Fibroblast of villous mesenchyme (primary cell): Measurements from ENCODE around the gene MAPK1IP1L. TPM values are rescaled to one million over a fixed set of nuclear protein-coding genes. Genes with fewer than 3 reads are reported as not detected.
"Not testable (repeated sequence)": the region's sequence is repeated elsewhere in the genome, so short reads cannot be mapped to it uniquely, and the experiment has no call there.

Experiments used
- DNase-seq: peaks from one replicate; pipeline ENCODE4 v3.0.0-alpha.2; 2010; ENCODE audit warnings: low read depth
- H3K4me3 ChIP-seq: 2 replicates; pipeline ENCODE4 v1.5.1; 2011; ENCODE audit warnings: low read depth, mild to moderate bottlenecking, low read length
- CTCF ChIP-seq: IDR thresholded peaks from 2 replicates; pipeline ENCODE4 v1.5.1; 2012; ENCODE audit warnings: low read depth, mild to moderate bottlenecking, low read length; ENCODE audit not compliant: insufficient read depth
- total RNA-seq: library from RNA; depleted of rRNA; stranded (reverse); fragments of >200 nt; gene quantifications from 2 replicates; pipeline ENCODE4 v1.2.3, GENCODE V29; 2012

MAPK1IP1L gene
- total RNA-seq, 1 donor, result 49.2 TPM

- TF ChIP-seq CTCF, result no peak
- H3K4me3 ChIP-seq, result peak within 1 kb of the TSS; percentile 95
- DNase-seq, result peak; percentile 94
These were observed 24.5 kb upstream of the MAPK1IP1L start, which contains the start of the genes SOCS4 and WDHD1 for GRCh38 chr14:55026793-55027561. Gene SOCS4, plus strand, starts transcription at chr14:55027236. Its CDS starts 15,806 bp downstream, at chr14:55043042. Gene WDHD1, minus strand, starts transcription at chr14:55027099. Its CDS starts 312 bp downstream, at chr14:55026787.

GRCh38 chr14:55028066-55028465, 23.4 kb upstream of the MAPK1IP1L start:
- H3K4me3 ChIP-seq, result peak overlapping the region; percentile 95
- TF ChIP-seq CTCF, result no peak

GRCh38 chr14:55028476-55028875, 23.0 kb upstream of the MAPK1IP1L start:
- no peak for TF ChIP-seq CTCF

More at GRCh38 chr14:55028066-55028465, 23.4 kb upstream of the MAPK1IP1L start:
- DNase-seq, result peak; percentile 17

GRCh38 chr14:55031190-55031589, 20.3 kb upstream of the MAPK1IP1L start:
- no peak for TF ChIP-seq CTCF
- peak; percentile 82 for DNase-seq
- no peak overlapping the region for H3K4me3 ChIP-seq

More at GRCh38 chr14:55028476-55028875, 23.0 kb upstream of the MAPK1IP1L start:
- DNase-seq, result no peak
- peak overlapping the region; percentile 95 for H3K4me3 ChIP-seq

- not testable (repeated sequence) for DNase-seq, H3K4me3 ChIP-seq
These were observed 13.5 kb upstream of the MAPK1IP1L start for GRCh38 chr14:55037995-55038394.

- no peak for DNase-seq
- TF ChIP-seq CTCF, result no peak
- no peak overlapping the region for H3K4me3 ChIP-seq
These were observed 12.7 kb upstream of the MAPK1IP1L start for GRCh38 chr14:55038708-55039107.

- peak; percentile 48 for DNase-seq
- H3K4me3 ChIP-seq, result no peak overlapping the region
- no peak for TF ChIP-seq CTCF
These were observed 7.9 kb upstream of the MAPK1IP1L start for GRCh38 chr14:55043528-55043927.
